Measurements from ENCODE around the gene SLX9.

GRCh38 chr21:44947930-44948331 is 8.1 kb downstream of the SLX9 start:
- peak in 3 of 4 donors; percentile 25 to 50 (median 37) for TF ChIP-seq CTCF (IDR thresholded peaks at IDR 0.05)
- TF ChIP-seq POLR2A (IDR thresholded peaks at IDR 0.05): no peak

Data from right lobe of liver (tissue), 4 donors.